NT2/D1 (cell line): ENCODE results near the gene NKD1.

Source experiments
- SUZ12 ChIP-seq: IDR thresholded peaks from 2 replicates; pipeline ENCODE4 v1.6.1; 2011; ENCODE audit not compliant: insufficient read length, insufficient read depth; ENCODE audit errors: extremely low read depth
- YY1 ChIP-seq: IDR thresholded peaks from 2 replicates; pipeline ENCODE4 v1.6.1; 2011; ENCODE audit not compliant: insufficient read length, insufficient read depth
- ZNF274 ChIP-seq: IDR thresholded peaks from 2 replicates; pipeline ENCODE4 v1.6.1; 2011; ENCODE audit warnings: mild to moderate bottlenecking, low read depth, low read length

DNA sequence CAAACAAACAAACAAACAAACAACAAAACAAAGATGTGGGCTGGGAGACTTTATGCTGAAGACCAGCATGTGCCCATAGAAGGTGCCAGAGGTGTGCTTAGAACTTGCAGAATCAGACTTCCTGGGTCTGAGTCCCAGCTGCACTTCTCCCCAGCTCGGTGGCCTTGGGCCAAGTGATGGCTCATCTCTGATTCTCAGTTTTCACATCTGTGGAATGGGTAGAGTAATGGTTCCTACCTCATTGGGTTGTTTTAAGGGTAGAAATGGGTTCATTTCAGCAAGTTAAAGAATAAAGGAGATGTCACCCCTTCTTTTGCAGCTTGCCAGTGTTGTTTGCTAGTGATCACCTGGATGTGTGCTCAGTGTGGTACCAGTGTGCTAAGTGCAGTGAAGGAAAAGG lies 10.7 kb downstream of the NKD1 start:
- TF ChIP-seq ZNF274 = no peak
- no peak for TF ChIP-seq YY1
- TF ChIP-seq SUZ12 = no peak
